Prostate gland (tissue), 2 donors: ENCODE data around the gene HARS2. TPM values are rescaled to one million over a fixed set of nuclear protein-coding genes. Genes with fewer than 3 reads are reported as not detected.
"Not testable (repeated sequence)": the region's sequence is repeated elsewhere in the genome, so short reads cannot be mapped to it uniquely, and the experiment has no call there.

Source experiments
- DNase-seq: peaks from one replicate; pipeline ENCODE4 v3.0.0-alpha.2; 2019; ENCODE audit warnings: low spot score
- H3K27ac ChIP-seq, 2 donors: fragments of 200-600 bp; sonication (generic); 2 replicates each; pipeline ENCODE4 v1.5.1; 2017 to 2019
- H3K27me3 ChIP-seq: fragments of 200-600 bp; sonication (generic); replicated peaks from 2 replicates; pipeline ENCODE4 v1.5.1; 2019; ENCODE audit not compliant: insufficient read depth
- H3K36me3 ChIP-seq, 2 donors: fragments of 200-600 bp; sonication (generic); 1 replicate in 1 of 2; 2 replicates in 1 of 2; pipeline versions ENCODE4 v1.5.1 to v1.8.1; 2017 to 2019
- H3K4me1 ChIP-seq: fragments of 200-600 bp; sonication (generic); replicated peaks from 2 replicates; pipeline ENCODE4 v1.5.1; 2019
- H3K4me3 ChIP-seq, 2 donors: fragments of 200-600 bp; sonication (generic); 2 replicates each; pipeline ENCODE4 v1.5.1; 2017 to 2019
- H3K9me3 ChIP-seq: fragments of 200-600 bp; sonication (generic); 2 replicates; pipeline ENCODE4 v1.5.1; 2017
- POLR2A ChIP-seq: fragments of 450-650 bp; IDR thresholded peaks from one replicate; pipeline ENCODE4 v1.6.1; 2016; ENCODE audit warnings: antibody characterized with exemption, mild to moderate bottlenecking
- POLR2AphosphoS5 ChIP-seq: sonication (generic); formaldehyde crosslinking; IDR thresholded peaks from one replicate; pipeline ENCODE4 v1.6.1; 2017; ENCODE audit warnings: antibody characterized with exemption
- WGBS: methylation state at CpG from one replicate; pipeline ENCODE4 v1.1.5; 2018; 5-methylcytosine and 5-hydroxymethylcytosine counted together
- intact Hi-C: fragments of 100-400 bp; cut with DNase I; formaldehyde crosslinking; loops from one replicate; pipeline ENCODE4 v1.14.2; 2022
- total RNA-seq, 2 donors: library from RNA; depleted of rRNA; stranded (reverse); fragments of >200 nt; gene quantifications; one replicate each; pipeline ENCODE4 v1.1.0, GENCODE V29; 2016
- TF ChIP-seq, protein P1 (sequence below), 4 experiments: fragments of 200-600 bp in 2 of 4; fragments of 450-650 bp in 2 of 4; sonication (generic) in 2 of 4; IDR thresholded peaks; 1 replicate in 3 of 4; 2 replicates in 1 of 4; pipeline ENCODE4 v1.5.1; 2016 to 2019; ENCODE audit warnings: antibody characterized with exemption in 4 of 4, mild to moderate bottlenecking in 2 of 4, moderate library complexity in 2 of 4

HARS2 gene
- total RNA-seq, 2 donors from 2014 or later, result 23.9 to 28.1 TPM

DNA sequence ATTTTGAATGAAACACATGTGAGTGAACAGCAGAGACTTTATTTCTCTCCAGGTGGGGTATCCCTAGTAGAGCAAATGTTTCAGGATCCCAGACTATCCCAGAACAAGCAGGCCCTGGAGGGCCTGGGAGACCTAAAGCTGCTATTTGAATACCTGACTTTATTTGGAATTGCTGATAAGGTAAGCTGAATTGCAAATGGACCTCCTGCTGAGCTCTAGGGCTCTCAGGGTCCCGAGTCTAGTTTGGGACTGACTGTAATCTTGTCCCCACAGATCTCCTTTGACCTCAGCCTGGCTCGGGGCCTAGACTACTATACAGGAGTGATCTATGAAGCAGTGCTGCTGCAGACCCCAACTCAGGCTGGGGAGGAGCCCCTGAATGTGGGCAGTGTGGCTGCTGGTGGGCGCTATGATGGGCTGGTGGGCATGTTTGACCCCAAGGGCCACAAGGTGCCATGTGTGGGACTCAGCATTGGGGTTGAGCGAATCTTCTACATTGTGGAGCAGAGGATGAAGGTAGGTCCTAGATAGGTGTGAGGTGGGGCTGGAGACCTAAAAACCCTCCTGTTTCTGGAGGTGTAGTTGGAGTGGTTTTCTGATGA is 5.7 kb downstream of the HARS2 start:
- no peak for DNase-seq
- intact Hi-C loops, result no loop called here
- WGBS, result 81% methylated on average over 4 of the region's 4 CpGs
- Histone ChIP-seq H3K27ac (no peak overlapping the region), H3K27me3 (no peaks in the 10 kb centered on the region), H3K4me1 (peaks cover 6% of the 10 kb centered on the region), H3K4me3 (no peak overlapping the region), H3K36me3 (peaks cover 14 to 30% of the 10 kb centered on the region in 2 donors), H3K9me3 (no peaks in the 10 kb centered on the region)
- TF ChIP-seq, protein P1, sequence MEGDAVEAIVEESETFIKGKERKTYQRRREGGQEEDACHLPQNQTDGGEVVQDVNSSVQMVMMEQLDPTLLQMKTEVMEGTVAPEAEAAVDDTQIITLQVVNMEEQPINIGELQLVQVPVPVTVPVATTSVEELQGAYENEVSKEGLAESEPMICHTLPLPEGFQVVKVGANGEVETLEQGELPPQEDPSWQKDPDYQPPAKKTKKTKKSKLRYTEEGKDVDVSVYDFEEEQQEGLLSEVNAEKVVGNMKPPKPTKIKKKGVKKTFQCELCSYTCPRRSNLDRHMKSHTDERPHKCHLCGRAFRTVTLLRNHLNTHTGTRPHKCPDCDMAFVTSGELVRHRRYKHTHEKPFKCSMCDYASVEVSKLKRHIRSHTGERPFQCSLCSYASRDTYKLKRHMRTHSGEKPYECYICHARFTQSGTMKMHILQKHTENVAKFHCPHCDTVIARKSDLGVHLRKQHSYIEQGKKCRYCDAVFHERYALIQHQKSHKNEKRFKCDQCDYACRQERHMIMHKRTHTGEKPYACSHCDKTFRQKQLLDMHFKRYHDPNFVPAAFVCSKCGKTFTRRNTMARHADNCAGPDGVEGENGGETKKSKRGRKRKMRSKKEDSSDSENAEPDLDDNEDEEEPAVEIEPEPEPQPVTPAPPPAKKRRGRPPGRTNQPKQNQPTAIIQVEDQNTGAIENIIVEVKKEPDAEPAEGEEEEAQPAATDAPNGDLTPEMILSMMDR (IDR thresholded peaks at IDR 0.05), result no peak
- TF ChIP-seq POLR2AphosphoS5, result no peak
- TF ChIP-seq POLR2A, result no peak

DNA sequence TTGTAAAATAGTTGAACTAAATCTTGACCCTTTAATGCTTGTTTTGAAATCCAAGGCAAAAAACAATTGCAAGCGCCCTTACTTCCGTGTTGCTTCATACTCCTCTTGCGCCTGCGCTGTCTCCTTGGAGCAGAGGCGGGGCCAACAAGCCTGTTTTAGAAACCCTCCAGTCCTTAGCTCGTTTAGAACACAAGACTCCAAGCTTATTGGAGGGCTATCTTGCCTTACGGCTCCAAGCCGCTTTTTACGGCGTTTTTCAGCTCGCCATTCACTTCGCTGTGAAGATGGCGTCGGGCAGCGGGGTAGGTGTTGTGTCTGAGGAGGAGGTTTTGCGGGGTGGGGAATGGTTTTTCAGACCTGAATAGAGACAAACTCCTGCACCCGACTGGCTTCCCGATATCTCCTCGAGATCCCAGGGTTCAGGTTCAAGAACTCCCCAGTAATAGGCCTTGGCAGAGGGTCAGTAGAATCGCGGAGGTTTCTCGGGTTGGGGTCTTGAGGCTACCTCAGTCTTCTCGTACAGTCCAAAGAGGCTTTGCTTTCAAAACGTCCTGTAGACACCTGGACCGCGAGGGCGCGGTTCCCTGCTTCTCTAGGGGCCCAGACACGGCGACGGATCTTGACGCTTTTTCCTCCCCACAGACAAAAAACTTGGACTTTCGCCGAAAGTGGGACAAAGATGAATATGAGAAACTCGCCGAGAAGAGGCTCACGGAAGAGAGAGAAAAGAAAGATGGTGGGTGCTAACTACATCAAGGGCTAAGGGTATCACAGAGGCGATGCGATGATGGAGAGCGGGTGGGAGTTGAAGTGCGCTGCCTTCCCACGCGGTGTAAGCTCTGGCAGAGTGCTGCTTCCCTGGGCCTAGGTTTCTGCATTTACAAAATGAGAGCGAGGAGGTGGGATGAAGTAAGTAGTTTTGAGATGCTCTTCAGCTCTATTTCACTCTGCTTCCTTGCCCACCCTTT is 9.2 kb downstream of the HARS2 start, which contains the start of gene ZMAT2:
Gene ZMAT2 (plus strand): TSS at position 271 of the 968 bp plus-strand sequence. CDS start 14 bp downstream, at position 285.
- Histone ChIP-seq H3K4me1 (peaks cover 6% of the 10 kb centered on the region), H3K27me3 (no peaks in the 10 kb centered on the region), H3K9me3 (no peaks in the 10 kb centered on the region), H3K4me3 (peak within 1 kb of the TSS; percentile 62 to 65), H3K36me3 (peaks cover 19 to 38% of the 10 kb centered on the region in 2 donors), H3K27ac (peak within 1 kb of the TSS; percentile 36 to 65)
- TF ChIP-seq POLR2AphosphoS5 (peak; percentile 100), POLR2A (peak; percentile 55)
- TF ChIP-seq, protein P1 (IDR thresholded peaks at IDR 0.05), result no peak
- intact Hi-C loops, result no loop called here
- WGBS, result under 1% methylated on average over 44 of the region's 44 CpGs
- DNase-seq, result peak; percentile 96

DNA sequence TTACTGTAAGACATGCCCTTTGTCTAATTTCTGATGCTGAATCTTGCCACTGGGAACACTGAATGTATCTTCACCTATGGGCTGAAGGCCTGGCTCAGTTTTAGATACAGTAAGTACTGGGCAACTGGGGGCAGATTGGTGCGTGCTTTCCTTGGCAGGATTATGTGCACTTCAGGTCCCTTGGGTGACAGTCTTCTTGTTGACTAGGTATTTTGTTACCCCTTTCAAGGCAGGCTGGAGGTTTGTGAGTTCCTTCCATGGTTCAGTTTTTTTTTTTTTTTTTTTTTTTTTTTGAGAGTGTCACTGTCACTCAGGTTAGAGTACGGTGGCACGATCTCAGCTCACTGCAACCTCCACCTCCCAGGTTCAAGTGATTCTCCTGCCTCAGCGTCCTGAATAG is 16.6 kb downstream of the HARS2 start:
- Histone ChIP-seq H3K27me3 (no peaks in the 10 kb centered on the region), H3K9me3 (no peaks in the 10 kb centered on the region), H3K4me1 (no peaks in the 10 kb centered on the region), H3K36me3 (peaks cover 5 to 14% of the 10 kb centered on the region in 2 donors), H3K27ac (no peak overlapping the region), H3K4me3 (no peak overlapping the region)
- 90% methylated on average over 4 of the region's 4 CpGs for WGBS
- TF ChIP-seq, protein P1 (IDR thresholded peaks at IDR 0.05), result no peak
- TF ChIP-seq POLR2AphosphoS5 (no peak), POLR2A (no peak)
- DNase-seq, result no peak
- intact Hi-C loops, result no loop called here

DNA sequence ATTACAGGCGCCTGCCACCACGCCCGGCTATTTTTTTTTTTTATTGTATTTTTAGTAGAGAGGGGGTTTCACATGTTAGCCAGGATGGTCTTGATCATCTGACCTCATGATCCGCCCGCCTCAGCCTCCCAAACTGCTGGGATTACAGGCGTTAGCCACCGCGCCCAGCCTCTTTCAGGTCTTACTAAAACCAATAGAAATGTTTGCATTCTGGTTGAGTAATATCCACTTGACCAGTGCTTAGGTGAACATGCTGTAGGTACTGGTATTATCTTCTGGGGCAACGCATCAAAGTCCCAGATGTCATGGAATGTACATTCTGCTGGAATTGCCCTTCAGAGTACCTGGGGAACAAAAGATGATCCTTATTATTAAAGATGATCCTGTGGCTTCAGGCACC is 17.5 kb downstream of the HARS2 start:
- H3K27me3 ChIP-seq, H3K36me3 ChIP-seq, H3K9me3 ChIP-seq, DNase-seq, H3K4me3 ChIP-seq, H3K4me1 ChIP-seq, intact Hi-C loops, H3K27ac ChIP-seq: not testable (repeated sequence)
- WGBS, result 94% methylated on average over 9 of the region's 9 CpGs

DNA sequence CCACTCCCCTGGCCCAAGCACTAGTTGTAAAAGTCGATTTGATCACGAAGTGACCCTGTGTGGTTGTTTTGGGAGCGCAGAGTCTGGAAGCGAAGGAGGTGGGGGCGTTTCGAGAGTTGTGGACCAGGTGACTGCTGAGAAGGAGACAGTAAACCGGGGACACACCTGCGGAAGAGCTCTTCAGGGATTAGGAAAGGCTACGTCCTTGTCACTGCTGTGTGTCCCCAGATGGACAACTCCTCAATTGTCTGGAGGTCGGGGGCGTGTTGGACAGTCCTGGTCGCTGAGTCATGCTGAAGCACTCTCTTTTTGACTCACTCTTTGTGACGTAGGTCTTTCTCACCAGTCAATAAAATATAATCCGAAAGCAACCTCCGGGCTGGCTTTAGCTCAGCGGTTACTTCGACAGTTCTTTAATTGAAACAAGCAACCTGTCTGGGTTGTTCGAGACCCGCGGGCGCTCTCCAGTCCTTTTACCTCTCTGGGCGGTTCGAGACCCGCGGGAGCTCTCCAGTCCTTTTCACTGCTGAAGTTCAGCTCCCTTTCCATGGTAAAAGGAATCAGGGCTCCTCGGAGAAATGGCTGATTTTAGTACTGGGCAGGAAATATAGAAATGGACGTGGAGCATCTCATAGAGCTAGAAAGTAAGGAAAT is 19.8 kb downstream of the HARS2 start:
- peak; percentile 93 for DNase-seq
- Histone ChIP-seq H3K4me1 (no peaks in the 10 kb centered on the region), H3K27me3 (no peaks in the 10 kb centered on the region), H3K9me3 (no peaks in the 10 kb centered on the region), H3K36me3 (no peaks in the 10 kb centered on the region), H3K4me3 (peak overlapping the region; percentile 42 to 55), H3K27ac (peak overlapping the region; percentile 91 to 95)
- intact Hi-C loops, result loop anchor here (10.0 kb wide), 1 partner anchor 336 kb away; no protein-coding TSS in a partner anchor
- WGBS, result 0% methylated on average over 27 of the region's 27 CpGs
- TF ChIP-seq POLR2A, result peak; percentile 71
- TF ChIP-seq, protein P1 (IDR thresholded peaks at IDR 0.05), result no peak
- peak; percentile 94 for TF ChIP-seq POLR2AphosphoS5
